ENCODE data around the gene TMEM178A. TPM values are rescaled to one million over a fixed set of nuclear protein-coding genes. Genes with fewer than 3 reads are reported as not detected.

TMEM178A gene
- total RNA-seq, 1 donor from 2014 or later = 1.6 TPM

DNA sequence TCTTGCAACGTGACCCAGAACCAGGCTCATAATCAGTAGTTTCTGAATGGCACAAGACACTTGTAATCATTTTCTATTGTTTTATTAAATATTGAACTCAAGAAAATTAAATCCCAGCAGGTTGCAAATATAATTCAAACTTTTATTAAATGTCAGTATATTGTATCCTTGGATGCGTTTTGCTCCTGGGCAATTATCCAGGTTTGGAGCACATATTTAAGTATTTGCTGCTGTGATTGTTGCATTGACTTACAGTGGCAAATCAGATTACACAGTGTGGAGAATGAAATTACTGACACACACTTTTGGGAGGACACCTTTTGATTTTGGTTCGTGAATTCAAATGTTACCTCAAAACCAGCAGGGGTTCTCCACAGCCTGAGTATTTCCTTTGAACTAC is 27.1 kb upstream of the TMEM178A start:
- Mint-ChIP-seq H3K36me3 (ENCODE audit: unreplicated experiment) (no peaks in the 10 kb centered on the region), H3K4me3 (ENCODE audit: unreplicated experiment) (no peak overlapping the region), H3K4me1 (ENCODE audit: unreplicated experiment) (peaks cover 10% of the 10 kb centered on the region), H3K27me3 (ENCODE audit: unreplicated experiment) (no peaks in the 10 kb centered on the region), H3K27ac (ENCODE audit: unreplicated experiment) (no peak overlapping the region), H3K9me3 (ENCODE audit: unreplicated experiment) (no peaks in the 10 kb centered on the region)
- TF ChIP-seq, protein P1, sequence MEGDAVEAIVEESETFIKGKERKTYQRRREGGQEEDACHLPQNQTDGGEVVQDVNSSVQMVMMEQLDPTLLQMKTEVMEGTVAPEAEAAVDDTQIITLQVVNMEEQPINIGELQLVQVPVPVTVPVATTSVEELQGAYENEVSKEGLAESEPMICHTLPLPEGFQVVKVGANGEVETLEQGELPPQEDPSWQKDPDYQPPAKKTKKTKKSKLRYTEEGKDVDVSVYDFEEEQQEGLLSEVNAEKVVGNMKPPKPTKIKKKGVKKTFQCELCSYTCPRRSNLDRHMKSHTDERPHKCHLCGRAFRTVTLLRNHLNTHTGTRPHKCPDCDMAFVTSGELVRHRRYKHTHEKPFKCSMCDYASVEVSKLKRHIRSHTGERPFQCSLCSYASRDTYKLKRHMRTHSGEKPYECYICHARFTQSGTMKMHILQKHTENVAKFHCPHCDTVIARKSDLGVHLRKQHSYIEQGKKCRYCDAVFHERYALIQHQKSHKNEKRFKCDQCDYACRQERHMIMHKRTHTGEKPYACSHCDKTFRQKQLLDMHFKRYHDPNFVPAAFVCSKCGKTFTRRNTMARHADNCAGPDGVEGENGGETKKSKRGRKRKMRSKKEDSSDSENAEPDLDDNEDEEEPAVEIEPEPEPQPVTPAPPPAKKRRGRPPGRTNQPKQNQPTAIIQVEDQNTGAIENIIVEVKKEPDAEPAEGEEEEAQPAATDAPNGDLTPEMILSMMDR (IDR thresholded peaks at IDR 0.05) = no peak
- no peak for DNase-seq (ENCODE audit: extremely low spot score, unreplicated experiment)

- Mint-ChIP-seq H3K4me1 (ENCODE audit: unreplicated experiment) (peaks cover 10% of the 10 kb centered on the region), H3K4me3 (ENCODE audit: unreplicated experiment) (no peak overlapping the region), H3K27ac (ENCODE audit: unreplicated experiment) (no peak overlapping the region), H3K9me3 (ENCODE audit: unreplicated experiment) (no peaks in the 10 kb centered on the region), H3K27me3 (ENCODE audit: unreplicated experiment) (no peaks in the 10 kb centered on the region), H3K36me3 (ENCODE audit: unreplicated experiment) (no peaks in the 10 kb centered on the region)
- no peak for DNase-seq (ENCODE audit: extremely low spot score, unreplicated experiment)
- TF ChIP-seq, protein P1 (IDR thresholded peaks at IDR 0.05) = no peak
Observed at GRCh38 chr2:39640107-39640506, 25.6 kb upstream of the TMEM178A start.

DNA sequence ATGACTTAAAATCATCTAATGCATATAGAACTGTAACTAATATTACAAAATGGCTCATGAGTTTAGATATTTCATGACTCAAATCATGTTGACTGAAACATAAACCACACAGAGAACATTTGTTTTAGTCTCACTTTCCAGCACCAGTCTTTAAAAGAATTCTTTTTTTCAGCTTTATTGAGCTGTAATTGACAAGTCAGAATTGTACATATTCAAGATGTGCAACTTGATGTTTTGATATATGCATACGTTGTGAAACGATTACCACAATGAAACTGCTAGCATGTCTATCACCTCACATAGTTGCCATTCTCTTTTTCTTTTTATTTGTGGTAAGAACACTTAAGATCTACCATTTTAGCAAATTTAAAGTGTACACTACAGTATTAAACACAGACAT is 25.0 kb upstream of the TMEM178A start:
- H3K4me1 Mint-ChIP-seq (ENCODE audit: unreplicated experiment) = peaks cover 10% of the 10 kb centered on the region

GRCh38 chr2:39641635-39642034 is 24.1 kb upstream of the TMEM178A start:
- Mint-ChIP-seq H3K36me3 (ENCODE audit: unreplicated experiment) (no peaks in the 10 kb centered on the region), H3K27ac (ENCODE audit: unreplicated experiment) (no peak overlapping the region), H3K27me3 (ENCODE audit: unreplicated experiment) (no peaks in the 10 kb centered on the region), H3K4me3 (ENCODE audit: unreplicated experiment) (no peak overlapping the region), H3K4me1 (ENCODE audit: unreplicated experiment) (peaks cover 10% of the 10 kb centered on the region), H3K9me3 (ENCODE audit: unreplicated experiment) (no peaks in the 10 kb centered on the region)
- TF ChIP-seq, protein P1 (IDR thresholded peaks at IDR 0.05) = no peak
- no peak for DNase-seq (ENCODE audit: extremely low spot score, unreplicated experiment)

More for the DNA sequence above, 25.0 kb upstream of the TMEM178A start:
- no peak overlapping the region for H3K4me3 Mint-ChIP-seq (ENCODE audit: unreplicated experiment)
- no peak for DNase-seq (ENCODE audit: extremely low spot score, unreplicated experiment)
- H3K27ac Mint-ChIP-seq (ENCODE audit: unreplicated experiment) = no peak overlapping the region
- H3K9me3 Mint-ChIP-seq (ENCODE audit: unreplicated experiment) = no peaks in the 10 kb centered on the region
- no peaks in the 10 kb centered on the region for H3K27me3 Mint-ChIP-seq (ENCODE audit: unreplicated experiment)
- H3K36me3 Mint-ChIP-seq (ENCODE audit: unreplicated experiment) = no peaks in the 10 kb centered on the region
- TF ChIP-seq, protein P1 (IDR thresholded peaks at IDR 0.05) = no peak

- H3K27me3 Mint-ChIP-seq (ENCODE audit: unreplicated experiment) = no peaks in the 10 kb centered on the region
- no peak for DNase-seq (ENCODE audit: extremely low spot score, unreplicated experiment)
- H3K9me3 Mint-ChIP-seq (ENCODE audit: unreplicated experiment) = no peaks in the 10 kb centered on the region
- no peak overlapping the region for H3K27ac Mint-ChIP-seq (ENCODE audit: unreplicated experiment)
- H3K4me3 Mint-ChIP-seq (ENCODE audit: unreplicated experiment) = no peak overlapping the region
- TF ChIP-seq, protein P1 (IDR thresholded peaks at IDR 0.05) = no peak
- peaks cover 10% of the 10 kb centered on the region for H3K4me1 Mint-ChIP-seq (ENCODE audit: unreplicated experiment)
- no peaks in the 10 kb centered on the region for H3K36me3 Mint-ChIP-seq (ENCODE audit: unreplicated experiment)
Observed at GRCh38 chr2:39642051-39642718, 23.5 kb upstream of the TMEM178A start.
